Large intestine (tissue), 3 donors: Measurements from ENCODE around the gene CHAF1A. TPM values are rescaled to one million over a fixed set of nuclear protein-coding genes. Genes with fewer than 3 reads are reported as not detected.

Experiments
- DNase-seq, 2 donors: peaks; one replicate each; pipeline versions ENCODE4 v3.0.0 to v3.0.0-alpha.2; 2013
- H3K27ac ChIP-seq: one replicate; pipeline ENCODE4 v1.5.1; 2013; ENCODE audit warnings: low read length
- H3K27me3 ChIP-seq: 2 replicates; pipeline ENCODE4 v1.6.1; 2013; ENCODE audit warnings: low read length; ENCODE audit not compliant: control insufficient read depth, insufficient read depth
- H3K36me3 ChIP-seq: 2 replicates; pipeline ENCODE4 v1.6.1; 2013; ENCODE audit warnings: low read length; ENCODE audit not compliant: control insufficient read depth, insufficient read depth
- H3K4me1 ChIP-seq: one replicate; pipeline ENCODE4 v1.6.1; 2013; ENCODE audit warnings: low read length; ENCODE audit not compliant: control insufficient read depth, insufficient read depth
- H3K4me3 ChIP-seq: one replicate; pipeline ENCODE4 v1.5.1; 2013; ENCODE audit warnings: low read length
- H3K9me3 ChIP-seq: one replicate; pipeline ENCODE4 v1.6.1; 2013; ENCODE audit warnings: mild to moderate bottlenecking, low read depth, low read length, moderate library complexity; ENCODE audit not compliant: control insufficient read depth
- WGBS: methylation state at CpG from one replicate; pipeline ENCODE4 v1.1.5; 2013; ENCODE audit warnings: low lambda C conversion rate; ENCODE audit not compliant: insufficient coverage; 5-methylcytosine and 5-hydroxymethylcytosine counted together
- polyA plus RNA-seq: library from polyadenylated mRNA; unstranded; fragments of 120-200 nt; gene quantifications from one replicate; pipeline ENCODE4 v1.2.1, GENCODE V29; 2013

CHAF1A gene
- polyA plus RNA-seq, 1 donor: 12.4 TPM

DNA sequence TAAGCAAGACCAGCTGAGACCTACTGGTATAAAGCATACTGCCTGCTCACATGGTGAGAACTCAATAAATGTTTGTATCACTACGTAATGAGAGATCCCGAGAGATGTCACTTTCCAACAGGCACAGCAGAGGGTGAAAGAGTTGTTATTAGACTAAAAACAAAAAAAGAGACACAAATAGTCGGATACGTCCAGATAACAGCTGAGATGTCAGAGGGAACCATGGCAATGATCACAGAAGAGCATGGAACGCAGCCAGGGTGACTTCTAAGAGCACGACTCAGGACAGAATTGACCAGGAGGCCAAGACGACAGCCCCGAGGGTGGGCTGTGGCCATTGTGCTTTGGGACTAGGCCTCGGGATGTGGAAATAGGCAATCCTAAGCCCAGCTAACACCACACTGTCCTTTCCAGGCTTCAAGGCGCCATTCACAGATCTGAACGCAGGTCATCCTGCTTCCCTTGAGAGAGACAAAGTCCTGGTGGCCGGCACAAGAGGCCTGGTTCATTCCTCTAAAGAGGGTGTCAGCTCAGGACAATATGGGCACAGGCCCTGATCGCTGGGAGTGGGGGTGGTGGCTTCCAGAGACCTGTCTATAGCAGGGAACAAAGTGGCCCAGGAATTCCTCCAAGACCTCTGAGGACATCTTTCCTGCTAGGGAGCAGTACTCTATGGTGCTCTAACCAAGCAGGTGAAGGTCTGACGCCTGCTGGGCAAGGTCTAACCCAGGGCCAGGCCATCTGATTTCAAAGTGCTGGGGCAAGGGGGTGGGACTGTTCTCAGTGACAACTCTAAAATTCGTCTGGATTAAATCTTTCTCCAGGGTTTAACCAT is 5.3 kb upstream of the CHAF1A start:
- Histone ChIP-seq H3K9me3 (no peaks in the 10 kb centered on the region), H3K4me3 (no peak overlapping the region), H3K36me3 (peaks cover 22% of the 10 kb centered on the region), H3K4me1 (peaks cover 57% of the 10 kb centered on the region), H3K27ac (peak overlapping the region; percentile 91), H3K27me3 (no peaks in the 10 kb centered on the region)
- DNase-seq: peak in 1 of 2 donors; percentile 38
- WGBS: 83% methylated on average over 3 of the region's 15 CpGs

DNA sequence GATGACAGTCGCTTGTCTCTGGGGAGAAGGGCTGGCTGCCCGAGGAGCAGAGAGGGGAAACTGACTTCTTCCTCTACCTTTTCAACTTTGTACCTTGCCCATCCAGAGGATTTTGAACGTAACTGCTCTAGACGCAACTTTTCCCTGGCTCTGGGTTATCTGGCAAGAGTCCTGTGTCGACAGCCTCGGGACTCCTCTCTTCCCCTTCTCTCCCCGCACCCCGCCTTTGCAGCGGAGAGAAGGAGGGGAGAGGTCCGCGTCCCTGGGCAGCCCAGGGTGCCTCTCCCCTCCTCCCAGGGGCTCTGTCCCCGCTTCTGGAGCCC is 2.7 kb upstream of the CHAF1A start:
- H3K4me3 ChIP-seq: peak overlapping the region; percentile 94
- WGBS: no CpG with 5 or more reads among the region's 12 CpGs
- peak in 1 of 2 donors; percentile 81 for DNase-seq
- H3K36me3 ChIP-seq: peaks cover 21% of the 10 kb centered on the region
- H3K27ac ChIP-seq: peak overlapping the region; percentile 91
- H3K9me3 ChIP-seq: no peaks in the 10 kb centered on the region
- H3K4me1 ChIP-seq: peaks cover 45% of the 10 kb centered on the region
- no peaks in the 10 kb centered on the region for H3K27me3 ChIP-seq

DNA sequence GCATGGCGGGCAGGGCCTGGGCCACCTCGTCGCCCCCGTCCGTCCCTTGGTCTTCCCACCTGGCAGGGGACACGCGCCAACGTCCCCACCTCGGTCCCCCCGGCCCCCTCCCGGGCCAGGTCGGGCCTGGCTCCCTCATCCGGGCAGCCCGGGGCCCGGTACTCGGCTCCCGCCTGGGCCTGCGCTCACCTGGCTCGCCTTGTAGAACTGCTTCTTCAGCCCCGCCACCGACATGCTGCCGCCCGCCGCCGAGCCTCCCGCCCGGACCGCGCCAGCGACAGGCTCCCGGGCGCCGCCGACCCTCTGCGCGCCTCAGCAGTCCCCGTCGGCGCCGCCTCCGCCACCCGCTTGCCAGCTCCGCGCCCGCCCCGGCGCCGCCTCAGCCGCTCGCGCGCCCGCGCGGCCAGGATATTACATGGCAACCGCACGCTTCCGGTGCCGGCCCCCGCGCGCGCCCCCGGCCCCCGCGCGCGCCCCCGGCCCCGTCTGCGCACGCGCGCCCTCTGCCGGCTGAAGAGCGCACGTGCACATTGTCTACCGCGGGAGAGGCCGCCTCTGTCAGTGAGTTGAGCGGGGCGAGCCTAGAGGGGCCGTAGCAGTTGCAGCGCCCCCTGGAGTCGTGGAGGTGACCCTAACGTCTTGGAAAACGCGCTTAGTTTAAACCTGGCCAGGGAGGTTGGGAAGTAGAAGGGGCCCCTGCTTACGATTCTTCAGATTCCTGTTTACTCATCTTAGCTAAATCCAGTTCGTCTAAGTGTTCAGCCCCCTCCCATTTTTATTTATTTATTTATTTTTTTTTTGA is 2.1 kb upstream of the CHAF1A start, which contains the start of gene SH3GL1:
SH3GL1 (minus strand) TSS at position 413 of the 802 bp plus-strand sequence; CDS start at position 234, 179 bp downstream.
- Histone ChIP-seq H3K4me3 (peak within 1 kb of the TSS; percentile 94), H3K36me3 (peaks cover 16% of the 10 kb centered on the region), H3K4me1 (peaks cover 41% of the 10 kb centered on the region), H3K27ac (peak within 1 kb of the TSS; percentile 91), H3K9me3 (no peaks in the 10 kb centered on the region), H3K27me3 (no peaks in the 10 kb centered on the region)
- peak; percentile 91 for DNase-seq
- no CpG with 5 or more reads among the region's 90 CpGs for WGBS

DNA sequence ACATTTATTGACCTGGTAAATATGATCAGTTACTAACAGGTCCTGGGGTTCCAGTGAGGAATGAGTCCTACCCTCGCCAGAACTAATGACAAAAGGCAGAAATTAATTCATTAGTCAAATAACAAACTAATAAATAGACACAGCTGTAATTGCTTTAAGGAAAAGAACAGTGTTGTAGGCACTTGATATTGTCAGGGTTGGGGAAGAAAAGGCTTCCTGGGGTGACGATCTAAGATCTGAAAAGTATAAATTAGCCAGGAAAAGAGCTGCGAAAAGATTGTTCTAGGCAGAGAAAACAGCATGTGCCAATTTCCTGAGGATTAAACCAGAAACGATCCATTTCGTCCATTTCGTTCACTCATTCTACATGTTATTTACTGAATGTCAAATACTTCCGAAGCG is 670 bp upstream of the CHAF1A start:
- no CpG with 5 or more reads among the region's 8 CpGs for WGBS
- peak overlapping the region; percentile 45 for H3K4me3 ChIP-seq
- peaks cover 11% of the 10 kb centered on the region for H3K36me3 ChIP-seq
- DNase-seq: no peak
- peaks cover 39% of the 10 kb centered on the region for H3K4me1 ChIP-seq
- no peaks in the 10 kb centered on the region for H3K9me3 ChIP-seq
- peak overlapping the region; percentile 72 for H3K27ac ChIP-seq
- no peaks in the 10 kb centered on the region for H3K27me3 ChIP-seq

DNA sequence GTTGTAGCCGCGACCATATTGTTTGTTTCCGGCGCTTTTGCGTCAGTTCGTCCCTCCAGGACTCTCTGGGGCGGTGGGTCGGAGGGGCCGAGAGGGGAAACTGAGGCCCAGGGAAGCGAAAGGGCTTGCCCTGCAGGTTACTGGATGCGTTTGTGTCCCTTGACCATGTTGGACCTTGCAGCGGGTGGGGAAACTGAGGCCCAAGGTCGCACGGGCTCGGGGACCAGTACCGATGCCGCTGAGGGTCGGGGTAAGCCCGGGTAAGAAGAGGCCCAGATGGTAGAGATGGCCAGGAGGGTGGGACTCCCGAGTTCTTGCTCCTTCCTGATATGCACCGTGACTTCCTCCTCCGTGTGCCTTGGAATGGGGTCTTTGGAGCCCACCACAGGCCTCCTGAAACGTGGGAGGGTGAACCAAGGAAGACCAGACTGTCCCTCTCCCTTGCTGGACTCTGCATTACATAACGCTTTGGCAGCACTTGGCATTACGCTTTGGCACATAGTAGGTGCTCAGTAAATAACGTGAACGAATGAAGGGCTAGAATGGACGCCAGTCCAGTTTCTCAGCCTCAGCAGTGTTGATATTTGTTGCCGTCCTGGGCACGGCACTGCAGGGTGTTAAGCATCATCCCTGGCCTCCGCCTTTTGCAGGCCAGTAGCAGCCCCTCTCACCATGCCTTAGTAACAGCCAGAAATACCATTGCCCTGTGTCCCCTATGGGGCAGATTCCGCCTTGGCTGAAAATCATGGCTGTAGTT is 743 bp downstream of the CHAF1A start:
- H3K27ac ChIP-seq: no peak overlapping the region
- no peaks in the 10 kb centered on the region for H3K27me3 ChIP-seq
- 20% methylated on average over 1 of the region's 32 CpGs for WGBS
- peaks cover 27% of the 10 kb centered on the region for H3K4me1 ChIP-seq
- H3K9me3 ChIP-seq: no peaks in the 10 kb centered on the region
- peak overlapping the region; percentile 84 for H3K4me3 ChIP-seq
- H3K36me3 ChIP-seq: peaks cover 4% of the 10 kb centered on the region
- peak in 1 of 2 donors; percentile 17 for DNase-seq

DNA sequence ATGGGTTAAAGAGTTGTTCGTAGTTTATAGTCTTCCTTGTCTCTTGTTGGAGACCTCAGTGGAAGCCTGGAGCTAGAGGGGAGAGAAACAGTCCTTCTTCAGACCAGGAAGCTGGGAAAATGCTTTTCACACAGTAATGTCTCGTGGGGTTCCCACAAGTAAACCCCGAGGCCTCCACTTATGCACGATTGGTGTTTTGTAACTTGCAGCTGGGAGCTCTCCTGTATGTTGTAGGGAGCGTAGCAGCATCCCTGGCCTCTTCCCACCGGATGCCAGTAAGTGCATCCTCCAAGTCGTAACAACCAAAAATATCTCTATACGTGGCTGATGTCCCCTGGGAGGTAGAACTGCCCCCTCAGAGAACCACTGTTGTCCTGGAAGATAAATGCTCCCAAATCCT is 3.5 kb downstream of the CHAF1A start:
- H3K27ac ChIP-seq: no peak overlapping the region
- 50% methylated on average over 2 of the region's 8 CpGs for WGBS
- peaks cover 15% of the 10 kb centered on the region for H3K4me1 ChIP-seq
- H3K4me3 ChIP-seq: no peak overlapping the region
- peaks cover 10% of the 10 kb centered on the region for H3K36me3 ChIP-seq
- H3K9me3 ChIP-seq: no peaks in the 10 kb centered on the region
- H3K27me3 ChIP-seq: no peaks in the 10 kb centered on the region
- DNase-seq: no peak

DNA sequence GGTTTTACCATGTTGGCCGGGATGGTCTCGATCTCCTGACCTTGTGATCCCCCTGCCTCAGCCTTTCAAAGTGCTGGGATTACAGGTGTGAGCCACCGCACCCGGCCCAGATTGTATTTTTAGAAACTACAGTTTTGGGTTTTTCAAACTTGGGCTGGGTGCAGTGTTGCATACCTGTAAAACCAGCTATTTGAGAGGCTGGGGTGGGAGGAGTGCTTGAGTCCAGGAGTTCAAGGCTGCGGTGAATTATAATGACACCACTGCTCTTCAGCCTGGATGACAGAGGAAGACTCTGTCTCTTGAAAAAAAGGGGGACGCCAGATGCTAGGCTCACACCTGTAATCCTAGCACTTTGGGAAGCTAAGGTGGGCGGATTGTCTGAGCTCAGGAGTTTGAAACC is 4.2 kb downstream of the CHAF1A start:
- Histone ChIP-seq H3K9me3 (no peaks in the 10 kb centered on the region), H3K4me1 (peaks cover 9% of the 10 kb centered on the region), H3K27me3 (no peaks in the 10 kb centered on the region), H3K36me3 (peaks cover 10% of the 10 kb centered on the region), H3K27ac (no peak overlapping the region), H3K4me3 (no peak overlapping the region)
- no peak for DNase-seq
- WGBS: no CpG with 5 or more reads among the region's 7 CpGs

DNA sequence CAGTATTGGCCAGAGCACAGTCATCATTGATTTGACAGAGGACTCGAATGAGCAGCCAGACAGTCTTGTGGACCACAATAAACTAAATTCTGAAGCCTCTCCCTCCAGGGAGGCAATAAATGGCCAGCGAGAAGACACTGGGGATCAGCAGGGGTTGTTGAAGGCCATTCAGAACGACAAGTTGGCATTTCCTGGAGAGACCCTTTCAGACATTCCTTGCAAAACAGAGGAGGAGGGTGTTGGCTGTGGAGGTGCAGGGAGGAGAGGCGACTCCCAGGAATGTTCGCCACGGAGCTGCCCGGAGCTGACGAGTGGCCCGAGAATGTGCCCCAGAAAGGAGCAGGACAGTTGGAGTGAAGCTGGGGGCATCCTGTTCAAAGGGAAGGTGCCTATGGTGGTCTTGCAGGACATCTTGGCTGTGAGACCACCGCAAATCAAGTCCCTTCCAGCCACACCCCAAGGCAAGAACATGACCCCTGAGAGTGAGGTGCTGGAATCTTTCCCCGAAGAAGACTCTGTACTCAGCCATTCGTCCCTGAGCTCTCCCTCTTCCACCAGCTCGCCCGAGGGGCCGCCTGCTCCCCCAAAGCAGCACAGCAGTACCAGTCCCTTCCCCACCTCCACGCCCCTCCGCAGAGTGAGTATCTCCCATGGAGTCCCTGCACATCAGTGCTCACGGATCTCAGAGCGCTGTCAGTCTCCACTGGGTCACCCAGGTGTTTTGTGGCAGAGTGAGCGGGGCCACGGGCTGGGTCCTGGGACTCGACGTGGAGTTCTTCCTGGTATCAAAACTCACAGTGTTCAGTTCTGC is 6.9 kb downstream of the CHAF1A start:
- no peak overlapping the region for H3K27ac ChIP-seq
- H3K4me3 ChIP-seq: no peak overlapping the region
- no peaks in the 10 kb centered on the region for H3K27me3 ChIP-seq
- no peak for DNase-seq
- no peaks in the 10 kb centered on the region for H3K9me3 ChIP-seq
- H3K4me1 ChIP-seq: no peaks in the 10 kb centered on the region
- no CpG with 5 or more reads among the region's 23 CpGs for WGBS
- peaks cover 17% of the 10 kb centered on the region for H3K36me3 ChIP-seq

DNA sequence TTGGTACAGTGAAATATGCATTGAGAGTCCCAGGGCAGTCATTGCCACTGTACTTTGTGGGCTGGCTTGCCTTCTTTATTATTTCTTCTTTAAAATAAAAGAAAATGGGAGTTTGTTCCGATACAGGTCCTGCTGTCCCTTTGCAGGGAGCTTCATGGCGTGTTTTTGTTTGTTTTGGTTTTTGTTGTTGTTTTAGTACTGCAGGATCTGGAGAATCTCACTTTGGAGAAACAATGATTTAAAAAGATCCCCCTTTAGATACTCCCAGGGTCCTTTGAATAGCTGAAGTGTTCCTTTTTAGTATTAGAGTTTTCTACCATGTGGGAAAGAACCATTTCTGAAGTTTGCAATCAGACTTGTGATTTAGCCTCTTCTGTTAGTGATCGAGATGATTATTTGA is 11.1 kb downstream of the CHAF1A start:
- H3K36me3 ChIP-seq: peaks cover 17% of the 10 kb centered on the region
- H3K27me3 ChIP-seq: no peaks in the 10 kb centered on the region
- H3K9me3 ChIP-seq: no peaks in the 10 kb centered on the region
- no peak overlapping the region for H3K4me3 ChIP-seq
- H3K4me1 ChIP-seq: peaks cover 6% of the 10 kb centered on the region
- H3K27ac ChIP-seq: no peak overlapping the region
- no peak for DNase-seq
- WGBS: 100% methylated on average over 1 of the region's 3 CpGs
